AG08395 (cell line): ENCODE data around the gene IRGC.
"Not testable (repeated sequence)": the region's sequence is repeated elsewhere in the genome, so short reads cannot be mapped to it uniquely, and the experiment has no call there.

Experiments used
- DNase-seq: peaks from one replicate; pipeline ENCODE4 v3.0.0; 2012; ENCODE audit warnings: mixed read lengths, low spot score

Gene IRGC

DNA sequence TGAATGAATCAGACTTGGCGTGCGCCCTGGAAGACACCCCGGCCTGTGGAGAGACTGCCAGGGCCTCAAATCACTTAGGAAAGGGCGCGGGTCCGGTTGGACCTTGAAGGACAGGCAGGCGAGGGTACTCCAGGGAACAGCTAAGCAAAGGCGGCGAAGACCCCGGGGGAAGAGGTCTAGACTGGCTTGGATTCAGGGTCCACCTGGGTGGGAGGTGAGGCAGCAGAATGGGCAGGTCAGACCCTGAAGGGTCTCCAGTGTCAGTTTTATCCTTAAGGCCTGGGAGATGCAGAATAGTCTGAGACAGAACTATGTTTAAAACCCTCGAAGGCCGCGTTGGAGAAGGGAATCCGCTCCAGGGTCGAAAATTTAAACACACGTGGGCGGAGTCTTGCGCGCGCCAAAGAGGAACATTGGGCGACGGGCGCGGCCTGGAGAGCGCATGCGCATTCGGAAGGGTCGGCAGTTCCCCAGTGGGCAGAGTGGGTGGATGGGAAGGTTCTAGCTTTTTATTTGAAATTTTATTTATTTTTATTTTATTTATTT is 39.5 kb downstream of the IRGC start:
- DNase-seq, result peak; percentile 73

DNA sequence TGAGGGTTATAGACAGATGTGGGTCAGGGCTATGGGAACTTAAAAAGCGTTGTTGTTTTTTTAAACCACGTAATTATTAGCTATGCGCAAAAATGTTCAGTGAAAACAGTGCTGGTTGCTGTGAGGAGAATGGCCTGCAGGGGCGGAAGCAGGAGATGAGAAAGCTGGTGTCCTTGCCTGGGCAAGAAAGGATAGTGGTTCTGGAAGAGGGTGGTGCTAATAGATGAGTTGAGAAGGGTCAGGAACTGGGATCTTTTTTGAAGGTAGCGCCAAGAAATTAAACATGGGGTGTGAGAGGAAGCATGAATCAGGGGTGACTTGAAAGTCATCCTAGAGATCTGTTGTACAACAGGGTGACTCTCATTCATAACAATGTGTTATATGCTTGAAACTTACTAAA is 43.6 kb downstream of the IRGC start:
- DNase-seq, result peak; percentile 43

DNA sequence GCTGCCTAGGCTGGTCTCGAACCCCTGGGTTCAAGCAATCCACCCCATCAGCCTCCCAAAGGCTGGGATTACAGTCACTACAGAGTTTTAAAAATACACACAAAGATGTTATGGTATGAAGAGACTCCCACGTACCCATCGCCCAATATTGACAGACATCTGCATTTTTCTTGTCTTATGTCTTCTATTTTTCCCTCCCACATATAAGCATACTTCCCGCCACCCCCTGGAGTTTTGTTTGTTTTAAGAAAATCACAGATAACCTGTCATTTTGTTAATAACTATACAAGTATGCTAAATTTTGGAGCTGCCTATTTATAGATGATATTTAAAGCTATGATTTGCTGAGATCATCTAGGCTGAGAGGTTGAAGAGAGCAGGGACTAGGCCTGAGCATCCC is 45.1 kb downstream of the IRGC start:
- no peak for DNase-seq

DNA sequence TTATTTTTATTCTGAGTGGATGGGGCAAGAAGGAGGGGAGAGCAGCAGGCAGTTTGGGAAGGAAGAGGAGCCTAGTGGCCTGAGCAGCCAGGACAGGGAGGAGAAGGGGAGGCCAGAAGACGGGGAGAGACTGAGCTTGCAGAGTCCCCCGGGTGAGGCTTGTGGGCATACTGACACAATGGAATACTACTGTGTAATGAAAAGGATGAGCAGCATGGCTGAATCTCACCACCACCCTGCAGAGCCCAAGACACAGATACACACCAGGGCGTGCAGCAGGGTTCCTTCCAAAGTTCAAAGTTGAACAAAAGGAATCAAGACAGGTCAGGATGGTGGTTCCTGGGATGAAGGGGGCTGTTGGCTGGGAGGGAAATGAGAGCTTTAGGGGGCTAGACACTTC is 46.9 kb downstream of the IRGC start:
- DNase-seq, result no peak

DNA sequence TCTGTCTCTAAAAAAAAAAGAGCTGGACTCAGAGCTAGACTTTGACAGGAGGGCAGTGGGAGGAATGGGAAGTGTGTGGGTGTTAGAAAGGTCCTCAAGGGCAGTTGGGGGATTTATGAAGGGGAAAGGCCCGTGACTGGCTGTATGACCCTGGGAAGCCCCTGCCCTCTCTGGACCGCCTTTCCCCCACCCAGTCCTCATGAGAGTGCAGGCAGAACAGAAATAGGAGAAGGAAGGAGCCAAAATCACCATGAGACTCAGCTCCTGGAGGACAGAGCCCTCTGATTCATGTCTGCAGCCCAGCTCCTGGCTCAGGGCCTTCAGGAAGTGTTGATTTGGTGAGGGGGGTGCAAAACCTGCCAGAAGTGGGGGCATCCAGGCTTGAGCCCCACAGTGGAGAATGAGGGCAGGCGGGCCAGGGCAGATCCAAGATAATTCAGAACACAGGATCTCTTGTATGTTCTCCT is 47.6 kb downstream of the IRGC start:
- DNase-seq, result peak; percentile 21

DNA sequence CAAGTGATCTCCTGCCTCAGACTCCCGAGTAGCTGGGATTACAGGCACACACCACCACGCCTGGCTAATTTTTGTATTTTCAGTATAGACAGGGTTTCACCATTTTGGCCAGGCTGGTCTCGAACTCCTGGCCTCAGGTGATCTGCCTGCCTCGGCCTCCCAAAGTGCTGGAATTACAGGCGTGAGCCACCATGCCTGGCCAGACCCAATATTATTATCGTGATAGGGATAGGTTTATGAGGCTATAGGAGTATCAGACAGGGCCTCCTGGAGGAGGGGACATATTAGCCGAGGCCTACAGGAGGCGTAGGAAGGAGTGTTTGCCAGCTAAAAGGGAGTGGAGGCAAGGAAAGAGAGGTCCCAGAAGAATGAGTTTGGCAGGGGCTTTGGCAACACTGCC is 48.8 kb downstream of the IRGC start:
- not testable (repeated sequence) for DNase-seq

DNA sequence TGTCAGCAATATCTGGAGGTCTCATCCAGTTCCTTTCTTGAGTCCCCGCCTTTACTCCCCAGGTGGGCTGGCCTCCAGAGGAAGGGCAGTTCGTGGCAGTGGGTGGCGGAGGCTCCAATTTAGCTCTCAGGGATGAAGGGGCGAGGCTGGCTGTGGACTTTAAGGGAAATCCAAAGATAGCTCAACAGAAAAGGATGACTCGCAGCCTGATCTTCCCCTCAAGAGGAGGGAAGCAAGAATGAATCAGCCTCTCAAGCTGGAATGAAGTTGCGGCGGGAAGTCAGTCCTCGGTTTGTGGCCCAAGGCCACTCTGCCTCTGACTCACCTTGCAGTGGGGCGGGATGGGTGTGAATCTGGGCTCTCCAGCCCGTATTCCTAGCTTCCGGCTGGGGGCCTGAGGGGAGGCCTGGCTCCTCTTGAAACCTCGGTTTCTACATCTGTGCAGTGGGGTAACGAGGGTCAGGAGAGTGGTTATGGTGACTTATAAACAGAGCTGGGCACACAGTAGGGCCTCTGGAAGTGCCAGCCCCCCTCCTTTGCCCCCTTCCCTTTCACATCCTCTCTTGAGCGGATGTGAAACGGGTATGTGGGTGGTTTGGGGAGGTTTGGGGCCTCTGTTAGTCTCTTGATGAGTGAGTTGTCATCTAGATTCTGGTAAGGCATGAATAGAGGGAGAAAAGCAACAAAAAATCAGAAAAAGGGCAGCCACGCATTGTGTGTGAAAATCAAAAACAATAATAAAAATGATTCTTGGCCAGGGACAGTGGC is 49.4 kb downstream of the IRGC start:
- peak; percentile 93 for DNase-seq

DNA sequence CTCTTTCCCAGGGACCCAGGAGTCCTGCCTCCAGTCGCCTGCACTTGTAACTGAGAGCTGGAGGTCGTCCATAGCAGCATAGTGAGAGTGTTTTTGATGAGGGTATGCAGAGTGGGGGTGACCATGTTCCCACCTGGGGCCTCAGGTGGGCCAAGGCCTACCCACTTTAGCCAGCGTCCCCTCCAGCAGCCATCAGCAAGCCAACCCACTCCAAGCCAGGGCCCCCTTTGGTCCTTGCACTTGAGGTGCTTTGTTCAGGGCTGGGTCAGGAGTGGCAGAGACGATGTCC is 50.8 kb downstream of the IRGC start:
- no peak for DNase-seq

DNA sequence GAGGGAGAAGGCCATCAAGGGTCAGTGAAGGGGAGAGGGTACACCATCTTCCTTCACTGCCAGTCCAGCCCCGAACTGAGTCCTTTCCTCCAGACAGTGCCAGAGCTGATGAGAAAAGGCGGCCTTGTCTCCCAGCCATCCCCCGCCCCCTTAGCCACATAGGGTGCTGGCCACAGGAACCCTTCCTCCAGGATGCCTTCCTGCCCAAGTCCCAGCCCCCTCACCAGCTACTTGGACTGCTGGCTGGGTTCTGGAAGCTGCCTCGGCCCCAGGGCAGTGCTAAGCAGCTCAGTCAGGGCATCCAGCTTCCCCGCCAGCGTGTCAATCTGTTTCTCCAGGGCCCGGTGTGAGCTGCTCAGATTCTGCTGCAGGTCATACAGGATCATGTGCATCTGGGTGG is 51.4 kb downstream of the IRGC start:
- DNase-seq, result no peak

DNA sequence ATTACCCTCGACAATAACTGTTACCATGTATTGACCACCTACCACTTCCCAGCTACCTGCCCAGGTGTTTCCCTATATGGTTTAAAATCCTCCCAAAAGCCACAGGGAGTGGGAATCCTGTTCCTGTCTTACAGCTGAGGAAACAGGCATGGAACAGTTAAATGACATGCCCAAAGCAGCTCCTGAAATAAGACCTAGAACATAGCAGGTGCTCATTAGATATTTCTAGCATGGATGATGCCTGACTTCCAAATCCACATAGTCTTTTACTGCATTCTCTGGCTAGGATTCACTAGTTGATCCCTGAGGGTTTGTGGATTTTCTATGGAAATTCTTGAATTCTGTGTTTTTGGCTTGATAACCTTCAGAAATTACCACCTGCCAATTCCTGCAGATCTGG is 51.9 kb downstream of the IRGC start:
- no peak for DNase-seq

DNA sequence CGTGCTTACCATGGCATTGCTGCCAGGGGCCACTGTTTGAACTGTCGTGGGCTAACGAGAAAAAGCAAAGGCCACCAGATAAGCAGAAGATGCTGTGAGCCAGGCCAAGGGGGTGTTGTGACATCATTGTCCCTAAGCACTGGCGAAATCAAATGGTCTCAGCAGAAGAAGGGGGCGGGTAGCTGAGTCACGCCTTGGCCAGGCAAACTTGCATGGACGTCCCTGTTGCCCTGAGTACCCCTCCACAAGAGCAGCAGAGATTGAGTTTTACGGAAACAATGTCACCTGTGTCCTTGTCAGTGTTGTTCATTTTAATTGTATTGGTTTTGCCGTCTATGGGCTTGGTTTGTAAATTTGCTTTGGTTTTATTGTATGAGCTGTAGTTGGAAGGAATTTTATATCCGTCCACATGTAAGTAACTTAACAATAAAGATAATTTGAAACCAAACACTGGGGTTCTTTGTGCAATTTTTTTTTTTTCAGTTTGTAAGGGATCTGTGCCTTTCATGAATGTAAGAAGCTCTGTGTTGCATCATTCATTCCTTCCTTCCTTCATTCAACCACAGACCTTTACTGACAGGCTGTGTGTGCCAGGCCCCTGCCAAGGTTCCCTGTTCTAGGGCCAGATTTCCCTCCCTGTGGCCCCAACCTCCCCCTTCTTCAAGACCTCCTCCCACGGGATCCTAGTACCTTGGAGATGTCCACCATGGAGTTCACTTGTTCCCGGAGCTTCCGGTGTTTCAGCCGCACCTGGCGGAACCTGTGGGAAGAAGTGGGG is 52.6 kb downstream of the IRGC start:
- DNase-seq, result no peak

DNA sequence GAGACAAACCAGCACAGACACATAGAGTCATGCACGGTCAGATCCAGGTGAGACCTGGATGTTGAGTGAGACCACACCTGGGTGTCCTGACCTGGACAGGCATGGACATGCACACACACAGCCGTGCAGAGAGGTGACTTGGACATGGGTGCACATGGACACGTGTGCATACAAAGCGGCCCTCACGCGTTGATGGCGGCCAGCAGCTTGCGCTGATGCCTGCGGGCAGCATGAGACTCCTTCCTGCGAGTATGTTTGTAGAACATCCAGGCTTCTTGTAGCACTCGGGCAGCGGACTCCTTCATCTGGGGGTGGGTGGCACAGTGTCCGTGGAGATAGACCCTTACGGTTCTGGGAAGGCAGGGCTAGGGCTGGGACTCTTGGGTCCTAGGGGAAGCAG is 53.4 kb downstream of the IRGC start:
- no peak for DNase-seq
